Esophagus squamous epithelium (tissue), 5 donors: Measurements from ENCODE around the gene THSD7A. TPM values are rescaled to one million over a fixed set of nuclear protein-coding genes. Genes with fewer than 3 reads are reported as not detected.

ENCODE experiments used
- DNase-seq: peaks from one replicate; lab custom pipeline; 2025; lab: John Stamatoyannopoulos, UW
- H3K27ac ChIP-seq, 4 donors: fragments of 200-600 bp; sonication (generic); one replicate each; pipeline ENCODE4 v1.5.1; 2016 to 2019; ENCODE audit warnings: mild to moderate bottlenecking in 1 of 4
- H3K27me3 ChIP-seq, 4 donors: fragments of 200-600 bp; sonication (generic); 1 replicate in 3 of 4; 2 replicates in 1 of 4; pipeline versions ENCODE4 v1.5.1 to v1.6.0; 2017 to 2021; ENCODE audit warnings: antibody characterized with exemption in 1 of 4
- H3K36me3 ChIP-seq, 3 donors: fragments of 200-600 bp; sonication (generic); one replicate each; pipeline ENCODE4 v1.5.1; 2016 to 2019
- H3K4me1 ChIP-seq, 3 donors: fragments of 200-600 bp; sonication (generic); one replicate each; pipeline ENCODE4 v1.5.1; 2017 to 2019
- H3K4me3 ChIP-seq, 4 donors: fragments of 200-600 bp; sonication (generic); 1 replicate in 3 of 4; 2 replicates in 1 of 4; pipeline ENCODE4 v1.5.1; 2016 to 2019; ENCODE audit warnings: mild to moderate bottlenecking in 2 of 4, moderate library complexity in 1 of 4
- H3K9me3 ChIP-seq, 3 donors: fragments of 200-600 bp; sonication (generic); one replicate each; pipeline ENCODE4 v1.5.1; 2016 to 2019
- CTCF ChIP-seq, 6 experiments: fragments of 450-650 bp in 4 of 6; fragments of 200-600 bp in 2 of 6; sonication (generic) in 2 of 6; IDR thresholded peaks; one replicate each; pipeline ENCODE4 v1.5.1; 2016 to 2019; ENCODE audit warnings: antibody characterized with exemption in 6 of 6, mild to moderate bottlenecking in 4 of 6, moderate library complexity in 4 of 6
- POLR2A ChIP-seq, 4 donors: fragments of 450-650 bp; IDR thresholded peaks; one replicate each; pipeline ENCODE4 v1.6.1; 2017; ENCODE audit warnings: antibody characterized with exemption in 4 of 4, mild to moderate bottlenecking in 4 of 4, moderate library complexity in 3 of 4
- WGBS, 2 donors: methylation state at CpG; one replicate each; pipeline ENCODE4 v1.1.5; 2018; 5-methylcytosine and 5-hydroxymethylcytosine counted together
- intact Hi-C: fragments of 100-400 bp; cut with DNase I; formaldehyde crosslinking; loops from one replicate; pipeline ENCODE4 v1.15.0; 2022
- total RNA-seq, 4 donors: library from RNA; depleted of rRNA; stranded (reverse); fragments of >200 nt; gene quantifications; one replicate each; pipeline ENCODE4 v1.1.0, GENCODE V29; 2016
- donor health status: DM: yes; HTN: yes; CAD: no.

The THSD7A gene
- total RNA-seq, 4 donors from 2014 or later = 0.57 to 2.5 (median 1.4) TPM; not detected in 1

- intact Hi-C loops = no loop called here
- WGBS, 2 donors = 71 to 73% methylated on average over 3 of the region's 3 CpGs
Measured at GRCh38 chr7:11767148-11767547, 64.8 kb downstream of the THSD7A start.

GRCh38 chr7:11760372-11760771, 71.6 kb downstream of the THSD7A start:
- no peak for DNase-seq
- H3K9me3 ChIP-seq = no peaks in the 10 kb centered on the region
- 27 to 37% methylated on average over 3 of the region's 3 CpGs for WGBS, 2 donors
- H3K36me3 ChIP-seq = no peaks in the 10 kb centered on the region
- no peaks in the 10 kb centered on the region for H3K4me1 ChIP-seq
- no peak overlapping the region for H3K27ac ChIP-seq
- no peaks in the 10 kb centered on the region for H3K27me3 ChIP-seq
- TF ChIP-seq POLR2A (IDR thresholded peaks at IDR 0.05) (no peak), CTCF (IDR thresholded peaks at IDR 0.05) (no peak)
- no peak overlapping the region for H3K4me3 ChIP-seq
- intact Hi-C loops = no loop called here

More at GRCh38 chr7:11767148-11767547, 64.8 kb downstream of the THSD7A start:
- Histone ChIP-seq H3K27me3 (no peaks in the 10 kb centered on the region), H3K4me3 (no peak overlapping the region), H3K36me3 (no peaks in the 10 kb centered on the region), H3K9me3 (no peaks in the 10 kb centered on the region), H3K27ac (no peak overlapping the region), H3K4me1 (no peaks in the 10 kb centered on the region)
- TF ChIP-seq CTCF (IDR thresholded peaks at IDR 0.05) (no peak), POLR2A (IDR thresholded peaks at IDR 0.05) (no peak)
- DNase-seq = no peak

- DNase-seq = no peak
- Histone ChIP-seq H3K27me3 (no peaks in the 10 kb centered on the region), H3K9me3 (no peaks in the 10 kb centered on the region), H3K36me3 (no peaks in the 10 kb centered on the region), H3K27ac (no peak overlapping the region), H3K4me3 (no peak overlapping the region), H3K4me1 (no peaks in the 10 kb centered on the region)
- 44 to 55% methylated on average over 2 of the region's 2 CpGs for WGBS, 2 donors
- intact Hi-C loops = no loop called here
- TF ChIP-seq POLR2A (IDR thresholded peaks at IDR 0.05) (no peak), CTCF (IDR thresholded peaks at IDR 0.05) (no peak)
Measured at GRCh38 chr7:11758627-11759111, 73.3 kb downstream of the THSD7A start.

GRCh38 chr7:11757153-11757552, 74.8 kb downstream of the THSD7A start:
- no peak overlapping the region for H3K27ac ChIP-seq
- WGBS, 2 donors = 71 to 77% methylated on average over 1 of the region's 1 CpG
- TF ChIP-seq CTCF (IDR thresholded peaks at IDR 0.05) (no peak), POLR2A (IDR thresholded peaks at IDR 0.05) (no peak)

GRCh38 chr7:11754933-11755332, 77.1 kb downstream of the THSD7A start:
- H3K9me3 ChIP-seq = no peaks in the 10 kb centered on the region
- no peaks in the 10 kb centered on the region for H3K4me1 ChIP-seq
- H3K36me3 ChIP-seq = no peaks in the 10 kb centered on the region
- no peak for TF ChIP-seq CTCF (IDR thresholded peaks at IDR 0.05)
- no peak for TF ChIP-seq POLR2A (IDR thresholded peaks at IDR 0.05)
- no peak for DNase-seq
- H3K27me3 ChIP-seq = no peaks in the 10 kb centered on the region
- 80 to 82% methylated on average over 3 of the region's 3 CpGs for WGBS, 2 donors
- intact Hi-C loops = no loop called here
- no peak overlapping the region for H3K27ac ChIP-seq
- H3K4me3 ChIP-seq = no peak overlapping the region

More at GRCh38 chr7:11757153-11757552, 74.8 kb downstream of the THSD7A start:
- no peaks in the 10 kb centered on the region for H3K4me1 ChIP-seq
- H3K9me3 ChIP-seq = no peaks in the 10 kb centered on the region
- H3K27me3 ChIP-seq = no peaks in the 10 kb centered on the region
- no peak for DNase-seq
- H3K4me3 ChIP-seq = no peak overlapping the region
- no peaks in the 10 kb centered on the region for H3K36me3 ChIP-seq
- intact Hi-C loops = no loop called here
